ENCODE measurements around the gene RC3H2. TPM values are rescaled to one million over a fixed set of nuclear protein-coding genes. Genes with fewer than 3 reads are reported as not detected.

Gene RC3H2
- total RNA-seq, 4 donors from 2014 or later: 27.9 to 48.7 (median 41.7) TPM

DNA sequence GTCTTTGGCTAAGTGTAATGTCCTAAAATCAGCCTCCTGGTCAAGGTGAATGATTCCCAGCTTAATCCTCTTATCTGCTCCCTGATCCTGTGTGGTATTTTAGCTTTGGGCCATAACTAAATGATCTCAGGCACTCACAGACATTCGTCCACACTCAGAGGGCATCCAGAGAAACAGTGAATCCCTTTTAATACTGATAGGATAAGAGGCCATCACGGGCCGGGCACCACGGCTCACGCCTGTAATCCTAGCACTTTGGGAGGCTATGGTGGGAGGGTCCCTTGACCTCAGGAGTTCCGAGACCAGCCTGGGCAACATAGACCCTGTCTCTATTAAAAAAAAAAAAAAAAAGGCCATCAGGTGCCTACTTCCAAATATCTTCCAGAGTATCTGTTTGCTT, 83.1 kb downstream of the RC3H2 start:
- no peak for TF ChIP-seq POLR2A (IDR thresholded peaks at IDR 0.05)
- no peak for TF ChIP-seq CTCF (IDR thresholded peaks at IDR 0.05)
- H3K27me3 ChIP-seq: no peaks in the 10 kb centered on the region
- peaks cover 0 to 21% (median 2%) of the 10 kb centered on the region in 4 donors for H3K4me1 ChIP-seq
- no peak overlapping the region for H3K4me3 ChIP-seq
- DNase-seq: no peak
- H3K27ac ChIP-seq: peak overlapping the region in 2 of 4 donors; percentile 32 to 63
- no peaks in the 10 kb centered on the region for H3K9me3 ChIP-seq
- peaks cover 0 to 45% (median 0%) of the 10 kb centered on the region in 3 donors for H3K36me3 ChIP-seq

- H3K36me3 ChIP-seq: peaks cover 0 to 50% (median 0%) of the 10 kb centered on the region in 3 donors
- peak in 1 of 3 donors; percentile 65 for DNase-seq
- H3K27ac ChIP-seq: peak overlapping the region in 2 of 4 donors; percentile 32 to 63
- peaks cover 0 to 15% (median 0%) of the 10 kb centered on the region in 4 donors for H3K4me1 ChIP-seq
- H3K4me3 ChIP-seq: no peak overlapping the region
- no peaks in the 10 kb centered on the region for H3K9me3 ChIP-seq
- TF ChIP-seq CTCF (IDR thresholded peaks at IDR 0.05): no peak
- TF ChIP-seq POLR2A (IDR thresholded peaks at IDR 0.05): no peak
- H3K27me3 ChIP-seq: no peaks in the 10 kb centered on the region
These were observed 83.7 kb downstream of the RC3H2 start for GRCh38 chr9:122821278-122821943.

GRCh38 chr9:122820490-122820845, 84.7 kb downstream of the RC3H2 start:
- H3K36me3 ChIP-seq: peaks cover 0 to 50% (median 0%) of the 10 kb centered on the region in 3 donors
- no peaks in the 10 kb centered on the region for H3K27me3 ChIP-seq
- TF ChIP-seq CTCF (IDR thresholded peaks at IDR 0.05): no peak
- no peak for TF ChIP-seq POLR2A (IDR thresholded peaks at IDR 0.05)
- H3K4me3 ChIP-seq: no peak overlapping the region
- peak overlapping the region in 1 of 4 donors; percentile 17 for H3K27ac ChIP-seq
- H3K9me3 ChIP-seq: no peaks in the 10 kb centered on the region
- H3K4me1 ChIP-seq: peaks cover 0 to 6% (median 0%) of the 10 kb centered on the region in 4 donors
- no peak for DNase-seq

- H3K4me1 ChIP-seq: peaks cover 0 to 6% (median 0%) of the 10 kb centered on the region in 4 donors
- no peak overlapping the region for H3K4me3 ChIP-seq
- no peaks in the 10 kb centered on the region for H3K9me3 ChIP-seq
- H3K27me3 ChIP-seq: no peaks in the 10 kb centered on the region
- TF ChIP-seq POLR2A (IDR thresholded peaks at IDR 0.05) (no peak), CTCF (IDR thresholded peaks at IDR 0.05) (no peak)
- peak overlapping the region in 2 of 4 donors; percentile 7 to 17 for H3K27ac ChIP-seq
- no peak for DNase-seq
- H3K36me3 ChIP-seq: peaks cover 0 to 50% (median 0%) of the 10 kb centered on the region in 3 donors
These were observed 85.2 kb downstream of the RC3H2 start for GRCh38 chr9:122819791-122820489.

- no peak overlapping the region for H3K4me3 ChIP-seq
- no peaks in the 10 kb centered on the region for H3K9me3 ChIP-seq
- no peaks in the 10 kb centered on the region for H3K27me3 ChIP-seq
- H3K36me3 ChIP-seq: peaks cover 0 to 49% (median 0%) of the 10 kb centered on the region in 3 donors
- TF ChIP-seq POLR2A (IDR thresholded peaks at IDR 0.05) (no peak), CTCF (IDR thresholded peaks at IDR 0.05) (no peak)
- DNase-seq: no peak
- H3K27ac ChIP-seq: peak overlapping the region in 1 of 4 donors; percentile 7
- H3K4me1 ChIP-seq: peaks cover 0 to 6% (median 0%) of the 10 kb centered on the region in 4 donors
These were observed 85.8 kb downstream of the RC3H2 start for GRCh38 chr9:122819326-122819725.

Data from Peyer's patch (tissue), 4 donors.